A549 (cell line): ENCODE measurements around the gene PDHX. TPM values are rescaled to one million over a fixed set of nuclear protein-coding genes. Genes with fewer than 3 reads are reported as not detected.
A peak's percentile ranks its signal among the peaks of the same experiment; 100 is the strongest.

Source experiments
- ATAC-seq, 2 experiments: fragments of 200-7000 bp in 1 of 2; fragments of >200 bp in 1 of 2; cut with Nextera tagmentation in 1 of 2; cut with Tn5 transposase in 1 of 2; 3 replicates each; pipeline versions ENCODE4 v1.8.0 to v1.9.1; 2018 to 2020; ENCODE audit warnings: mild to moderate bottlenecking in 1 of 2, moderate library complexity in 1 of 2
- CTCF ChIA-PET: fragments of 300-600 bp; sonication (Branson Sonifier 250); formaldehyde crosslinking; extraction: SDS; loops from one replicate; lab custom pipeline; 2021; ENCODE audit warnings: antibody characterized with exemption, inconsistent platforms; lab: Yijun Ruan, JAX
- POLR2A ChIA-PET: fragments of 350-600 bp; formaldehyde crosslinking; extraction: SDS; loops from one replicate; lab custom pipeline; 2021; ENCODE audit warnings: antibody characterized with exemption, inconsistent platforms; lab: Yijun Ruan, JAX
- DNase-seq, 2 experiments: peaks; one replicate each; pipeline versions ENCODE4 v3.0.0 to v3.0.0-alpha.2; 2011 to 2016; ENCODE audit warnings: low read depth in 1 of 2, low spot score in 1 of 2
- FAIRE-seq: peaks from 2 replicates; lab custom pipeline; 2011; peaks lifted over from hg19 to GRCh38; lab: Jason Lieb, UNC
- H3K27ac ChIP-seq, 2 experiments: fragments of >200 bp; sonication (Bioruptor Twin); formaldehyde crosslinking; 3 replicates each; pipeline ENCODE4 v1.5.1; 2016 to 2017
- H3K4me1 ChIP-seq: fragments of >200 bp; sonication (Bioruptor Twin); formaldehyde crosslinking; 3 replicates; pipeline ENCODE4 v1.6.1; 2016
- H3K4me2 ChIP-seq: fragments of >200 bp; sonication (Bioruptor Twin); formaldehyde crosslinking; 3 replicates; pipeline ENCODE4 v1.6.1; 2016
- H3K4me3 ChIP-seq: fragments of >200 bp; sonication (Bioruptor Twin); formaldehyde crosslinking; 3 replicates; pipeline ENCODE4 v1.5.1; 2016
- H3K9me3 ChIP-seq: fragments of >200 bp; sonication (Bioruptor Twin); formaldehyde crosslinking; 3 replicates; pipeline ENCODE4 v1.6.1; 2016
- CHD4 ChIP-seq: fragments of 200-600 bp; sonication (generic); IDR thresholded peaks from 2 replicates; pipeline ENCODE4 v1.6.1; 2016; ENCODE audit warnings: antibody characterized with exemption, mild to moderate bottlenecking, borderline replicate concordance
- EHMT2 ChIP-seq: fragments of 200-600 bp; sonication (generic); IDR thresholded peaks from 2 replicates; pipeline ENCODE4 v1.6.1; 2016; ENCODE audit warnings: antibody characterized with exemption, low read depth, mild to moderate bottlenecking, moderate library complexity
- FOXS1 ChIP-seq: fragments of 250-450 bp; sonication (Bioruptor Pico); IDR thresholded peaks from 2 replicates; pipeline ENCODE4 v1.5.0; 2020; ENCODE audit warnings: mild to moderate bottlenecking, moderate library complexity
- HOXA7 ChIP-seq: fragments of 250-450 bp; sonication (Bioruptor Pico); IDR thresholded peaks from 2 replicates; pipeline ENCODE4 v1.5.0; 2020; ENCODE audit warnings: mild to moderate bottlenecking, moderate library complexity
- MAFK ChIP-seq: fragments of 450-650 bp; IDR thresholded peaks from 2 replicates; pipeline ENCODE4 v1.6.1; 2014; ENCODE audit not compliant: partially characterized antibody
- NFE2L2 ChIP-seq: fragments of 150-350 bp; conservative IDR thresholded peaks from 2 replicates; pipeline ENCODE4 v1.6.1; 2014; ENCODE audit warnings: low read length
- NPAS2 ChIP-seq: fragments of 250-450 bp; sonication (Bioruptor Pico); IDR thresholded peaks from 2 replicates; pipeline ENCODE4 v1.8.0; 2022; ENCODE audit warnings: mild to moderate bottlenecking, moderate library complexity, borderline replicate concordance
- NR3C1 ChIP-seq: fragments of >200 bp; sonication (Bioruptor Twin); formaldehyde crosslinking; IDR thresholded peaks from 3 replicates; pipeline ENCODE4 v1.6.1; 2017
- RFX5 ChIP-seq: fragments of 450-650 bp; IDR thresholded peaks from 2 replicates; pipeline ENCODE4 v1.7.1; 2014; ENCODE audit warnings: antibody characterized with exemption, mild to moderate bottlenecking, moderate library complexity
- RNF2 ChIP-seq: fragments of 200-600 bp; sonication (generic); IDR thresholded peaks from 2 replicates; pipeline ENCODE4 v1.6.1; 2016; ENCODE audit warnings: low read depth, mild to moderate bottlenecking, antibody characterized with exemption, moderate library complexity, borderline replicate concordance
- TFCP2L1 ChIP-seq: fragments of 250-450 bp; sonication (Bioruptor Pico); IDR thresholded peaks from 2 replicates; pipeline ENCODE4 v1.5.0; 2021; ENCODE audit warnings: mild to moderate bottlenecking
- TP53 ChIP-seq: fragments of 250-450 bp; sonication (Bioruptor Pico); IDR thresholded peaks from 2 replicates; pipeline ENCODE4 v1.5.0; 2021; ENCODE audit warnings: mild to moderate bottlenecking, moderate library complexity
- WGBS: methylation state at CpG from one replicate; pipeline ENCODE4 v1.1.6; 2017; ENCODE audit errors: missing lambda C conversion rate; 5-methylcytosine and 5-hydroxymethylcytosine counted together
- polyA plus RNA-seq, 4 experiments: library from polyadenylated mRNA; depleted of rRNA in 3 of 4; stranded (reverse); fragments of >200 nt; fragmentation: RNase III in 1 of 4; extraction: RNeasy Plus Mini Kit Qiagen cat#74134 plus additional on column Dnase treatment in 1 of 4; gene quantifications; 2 replicates in 3 of 4; 3 replicates in 1 of 4; pipeline ENCODE4 v1.2.3, GENCODE V29; 2011 to 2017
- TF ChIP-seq, protein P1 (sequence below): fragments of >200 bp; sonication (Bioruptor Twin); formaldehyde crosslinking; IDR thresholded peaks from 3 replicates; pipeline ENCODE4 v1.6.1; 2016
- TF ChIP-seq, protein P2 (sequence below): fragments of 250-450 bp; sonication (Bioruptor Pico); IDR thresholded peaks from 2 replicates; pipeline ENCODE4 v1.5.0; 2020; ENCODE audit warnings: low read depth, mild to moderate bottlenecking, moderate library complexity
- TF ChIP-seq, protein P3 (sequence below): fragments of 450-650 bp; IDR thresholded peaks from 2 replicates; pipeline ENCODE4 v1.6.1; 2014; ENCODE audit warnings: antibody characterized with exemption

PDHX gene
- polyA plus RNA-seq, 2 of the 4 experiments (the other 2 are of a cell fraction): 46.5 to 87.4 TPM

DNA sequence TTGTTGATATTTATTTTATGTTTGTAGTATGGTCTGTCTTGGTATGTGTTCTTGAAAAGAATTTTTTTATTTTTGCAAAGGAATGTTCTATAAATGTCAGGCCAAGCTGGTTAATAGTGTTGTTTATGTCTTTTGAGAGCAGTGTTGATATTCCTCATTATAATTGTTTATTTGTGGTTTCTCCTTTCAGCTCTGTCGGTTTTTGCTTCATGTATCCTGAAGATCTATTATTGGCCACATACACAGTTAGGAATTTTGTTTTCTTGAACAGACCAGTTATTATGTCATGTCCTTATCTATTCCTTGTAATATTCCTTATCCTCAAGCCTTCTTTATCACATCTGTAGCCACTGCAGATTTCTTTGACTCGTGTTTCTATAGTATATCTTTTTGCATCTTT, 56.5 kb downstream of the PDHX start:
- no peaks in the 10 kb centered on the region for H3K9me3 ChIP-seq
- no peak overlapping the region for H3K4me2 ChIP-seq
- WGBS: 75% methylated on average over 2 of the region's 2 CpGs
- FAIRE-seq: no peak
- no peak for ATAC-seq
- no peak overlapping the region for H3K4me3 ChIP-seq
- TF ChIP-seq, protein P1, sequence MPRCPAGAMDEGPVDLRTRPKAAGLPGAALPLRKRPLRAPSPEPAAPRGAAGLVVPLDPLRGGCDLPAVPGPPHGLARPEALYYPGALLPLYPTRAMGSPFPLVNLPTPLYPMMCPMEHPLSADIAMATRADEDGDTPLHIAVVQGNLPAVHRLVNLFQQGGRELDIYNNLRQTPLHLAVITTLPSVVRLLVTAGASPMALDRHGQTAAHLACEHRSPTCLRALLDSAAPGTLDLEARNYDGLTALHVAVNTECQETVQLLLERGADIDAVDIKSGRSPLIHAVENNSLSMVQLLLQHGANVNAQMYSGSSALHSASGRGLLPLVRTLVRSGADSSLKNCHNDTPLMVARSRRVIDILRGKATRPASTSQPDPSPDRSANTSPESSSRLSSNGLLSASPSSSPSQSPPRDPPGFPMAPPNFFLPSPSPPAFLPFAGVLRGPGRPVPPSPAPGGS: no peak
- no peak for TF ChIP-seq TFCP2L1 (CRISPR knock-in tag)
- no peak for TF ChIP-seq NPAS2 (CRISPR knock-in tag)
- TF ChIP-seq NFE2L2: no peak
- no peak for TF ChIP-seq CHD4
- no peak for TF ChIP-seq NR3C1
- TF ChIP-seq, protein P2, sequence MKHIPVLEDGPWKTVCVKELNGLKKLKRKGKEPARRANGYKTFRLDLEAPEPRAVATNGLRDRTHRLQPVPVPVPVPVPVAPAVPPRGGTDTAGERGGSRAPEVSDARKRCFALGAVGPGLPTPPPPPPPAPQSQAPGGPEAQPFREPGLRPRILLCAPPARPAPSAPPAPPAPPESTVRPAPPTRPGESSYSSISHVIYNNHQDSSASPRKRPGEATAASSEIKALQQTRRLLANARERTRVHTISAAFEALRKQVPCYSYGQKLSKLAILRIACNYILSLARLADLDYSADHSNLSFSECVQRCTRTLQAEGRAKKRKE (CRISPR knock-in tag): no peak
- TF ChIP-seq RFX5: no peak
- no peak for TF ChIP-seq HOXA7 (CRISPR knock-in tag)
- TF ChIP-seq, protein P3, sequence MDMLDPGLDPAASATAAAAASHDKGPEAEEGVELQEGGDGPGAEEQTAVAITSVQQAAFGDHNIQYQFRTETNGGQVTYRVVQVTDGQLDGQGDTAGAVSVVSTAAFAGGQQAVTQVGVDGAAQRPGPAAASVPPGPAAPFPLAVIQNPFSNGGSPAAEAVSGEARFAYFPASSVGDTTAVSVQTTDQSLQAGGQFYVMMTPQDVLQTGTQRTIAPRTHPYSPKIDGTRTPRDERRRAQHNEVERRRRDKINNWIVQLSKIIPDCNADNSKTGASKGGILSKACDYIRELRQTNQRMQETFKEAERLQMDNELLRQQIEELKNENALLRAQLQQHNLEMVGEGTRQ: no peak
- no peak for TF ChIP-seq RNF2
- ChIA-PET CTCF (no interaction called here), POLR2A (no interaction called here)
- DNase-seq: no peak
- no peak overlapping the region for H3K27ac ChIP-seq
- H3K4me1 ChIP-seq: peaks cover 29% of the 10 kb centered on the region

DNA sequence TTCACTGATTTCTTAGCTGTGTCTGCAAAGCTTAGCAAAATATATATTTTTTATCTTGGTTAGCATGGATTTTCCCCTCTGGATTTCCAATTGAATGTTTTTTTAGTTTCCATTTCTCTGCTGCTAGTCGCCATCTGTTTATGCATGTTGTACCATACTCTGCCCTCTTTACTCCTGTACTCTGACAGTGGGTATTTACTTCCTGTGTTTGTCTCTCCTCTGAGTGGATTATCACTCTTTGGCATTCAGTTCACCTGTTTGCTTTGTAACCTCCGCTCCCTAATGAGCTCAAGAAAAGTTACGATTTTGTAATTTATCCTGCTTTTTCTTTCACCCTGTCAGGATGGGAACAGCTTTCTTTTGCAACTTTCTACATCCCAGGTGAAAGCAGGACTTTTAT, 59.1 kb downstream of the PDHX start:
- H3K4me3 ChIP-seq: no peak overlapping the region
- TF ChIP-seq TP53 (CRISPR knock-in tag): no peak
- no peak for TF ChIP-seq FOXS1 (CRISPR knock-in tag)
- TF ChIP-seq, protein P3: no peak
- no peak for TF ChIP-seq EHMT2
- TF ChIP-seq, all 56 proteins: peak for 0
- H3K4me1 ChIP-seq: peaks cover 45% of the 10 kb centered on the region
- H3K4me2 ChIP-seq: peak overlapping the region; percentile 62
- H3K9me3 ChIP-seq: no peaks in the 10 kb centered on the region
- ChIA-PET POLR2A (no interaction called here), CTCF (interaction anchor here (0.8 to 1.0 kb wide), 2 partner anchors 11 to 53 kb away, joined by 3 to 4 read pairs; no protein-coding TSS in a partner anchor)
- no peak for FAIRE-seq
- WGBS: 11% methylated on average over 3 of the region's 3 CpGs
- peak overlapping the region; percentile 54 to 86 for H3K27ac ChIP-seq
- 0 out of 6 replicates have a peak, but pooled peaks of 1 of the 2 experiments have one; percentile 32 for ATAC-seq
- peak in 1 of 2 experiments; percentile 14 for DNase-seq

DNA sequence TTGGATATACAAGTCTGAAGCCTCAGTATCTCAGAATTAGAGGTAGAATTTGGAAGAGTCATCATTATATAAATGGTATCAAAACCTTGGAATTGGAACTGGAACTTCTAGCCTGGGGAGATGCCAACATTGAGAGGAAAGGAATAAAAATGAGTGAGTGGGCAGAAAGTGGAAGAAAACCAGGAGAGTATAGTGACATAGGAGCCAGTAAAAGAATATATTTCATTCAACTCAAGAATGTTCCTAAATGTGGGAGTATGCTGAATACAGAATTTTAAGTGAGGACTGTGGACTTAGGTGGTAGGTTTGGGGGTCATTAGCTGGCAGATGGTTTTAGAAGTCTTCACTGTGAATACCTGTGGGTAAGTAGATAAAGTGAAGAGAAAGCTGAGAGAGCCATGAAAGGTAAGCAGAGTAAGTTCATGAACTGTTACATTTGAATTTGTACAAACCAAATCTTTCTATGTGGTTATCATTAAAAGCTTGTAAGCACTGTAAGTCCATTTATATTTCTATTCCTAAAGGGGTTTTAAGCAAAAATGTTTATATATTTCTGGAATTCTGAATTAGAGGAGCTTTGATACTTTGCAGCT, 60.2 kb downstream of the PDHX start:
- ChIA-PET POLR2A (interaction anchor here (0.6 to 1.5 kb wide), 2 partner anchors 40 to 54 kb away, joined by 3 to 4 read pairs; no protein-coding TSS in a partner anchor), CTCF (interaction anchor here (0.7 to 0.8 kb wide), 2 partner anchors 140 to 430 kb away, joined by 3 to 4 read pairs; no protein-coding TSS in a partner anchor)
- peaks cover 45% of the 10 kb centered on the region for H3K4me1 ChIP-seq
- no peak for FAIRE-seq
- peak overlapping the region; percentile 54 to 86 for H3K27ac ChIP-seq
- H3K9me3 ChIP-seq: no peaks in the 10 kb centered on the region
- no peak overlapping the region for H3K4me3 ChIP-seq
- peak; percentile 19 for TF ChIP-seq MAFK
- TF ChIP-seq, protein P2 (CRISPR knock-in tag): no peak
- TF ChIP-seq, all 56 proteins: peak for 1
- DNase-seq (no peak), ATAC-seq (no peak; a peak in 2 of 6 replicates)
- peak overlapping the region; percentile 62 for H3K4me2 ChIP-seq
